Erythroblast (primary cell): ENCODE results near the gene SPATA12.

Source experiments
- GATA1 ChIP-seq: IDR thresholded peaks from 2 replicates; pipeline ENCODE4 v1.6.1; 2011; ENCODE audit warnings: low read depth, mild to moderate bottlenecking, control low read depth, low read length, moderate library complexity
- POLR2A ChIP-seq: IDR thresholded peaks from 2 replicates; pipeline ENCODE4 v1.6.1; 2011; ENCODE audit warnings: mild to moderate bottlenecking, low read length

DNA sequence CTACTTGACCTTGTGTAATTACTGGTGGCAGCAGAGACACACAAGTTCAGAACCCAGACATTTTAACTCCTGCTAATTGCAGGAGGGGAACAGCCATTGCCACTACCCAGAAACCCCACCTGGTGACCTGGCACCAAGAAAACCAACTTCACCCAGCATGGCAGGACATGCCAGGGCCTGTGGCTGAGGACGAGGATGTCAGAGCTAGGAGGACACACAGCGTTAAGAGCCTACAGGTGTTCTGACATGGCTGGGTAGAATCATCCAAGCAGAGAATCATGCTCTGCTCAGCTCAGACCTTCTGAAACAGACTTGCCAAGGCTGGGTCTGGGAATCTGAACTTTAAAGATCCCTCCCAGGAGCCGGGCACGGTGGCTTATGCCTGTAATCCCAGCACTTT, 11.7 kb upstream of the SPATA12 start:
- no peak for TF ChIP-seq POLR2A
- TF ChIP-seq GATA1, result no peak
